Heart right ventricle (tissue), 16 donors: ENCODE results near the gene AMY2A. TPM values are rescaled to one million over a fixed set of nuclear protein-coding genes. Genes with fewer than 3 reads are reported as not detected.
"Not testable (repeated sequence)": the region's sequence is repeated elsewhere in the genome, so short reads cannot be mapped to it uniquely, and the experiment has no call there.

Experiments
- ATAC-seq, 8 donors: fragments of 200-7000 bp; cut with Tn5 transposase; one replicate each; pipeline ENCODE4 v1.9.1; 2020; ENCODE audit warnings: mild to moderate bottlenecking in 8 of 8, moderate library complexity in 8 of 8, moderate number of reproducible peaks in 1 of 8
- DNase-seq, 2 donors: peaks; one replicate each; pipeline ENCODE4 v3.0.0-alpha.2; 2020
- H3K27ac ChIP-seq, 10 donors: fragments of 200-600 bp; sonication (generic) in 2 of 10; one replicate each; pipeline versions ENCODE4 v1.5.0 to v1.8.0; 2020 to 2022; ENCODE audit warnings: mild to moderate bottlenecking in 3 of 10
- H3K27me3 ChIP-seq, 7 donors: fragments of 200-600 bp; one replicate each; pipeline ENCODE4 v1.8.0; 2021 to 2022; ENCODE audit warnings: mild to moderate bottlenecking in 2 of 7
- H3K36me3 ChIP-seq, 9 donors: fragments of 200-600 bp; sonication (generic) in 1 of 9; one replicate each; pipeline versions ENCODE4 v1.5.0 to v1.8.0; 2020 to 2022; ENCODE audit warnings: mild to moderate bottlenecking in 2 of 9
- H3K4me1 ChIP-seq, 9 donors: fragments of 200-600 bp; sonication (generic) in 1 of 9; one replicate each; pipeline versions ENCODE4 v1.5.0 to v1.8.0; 2020 to 2022; ENCODE audit warnings: mild to moderate bottlenecking in 4 of 9
- H3K4me3 ChIP-seq, 10 donors: fragments of 200-600 bp; sonication (generic) in 2 of 10; one replicate each; pipeline versions ENCODE4 v1.5.0 to v1.8.0; 2020 to 2022; ENCODE audit warnings: mild to moderate bottlenecking in 7 of 10, moderate library complexity in 2 of 10
- H3K9me3 ChIP-seq, 11 donors: fragments of 200-600 bp in 10 of 11; sonication (generic) in 2 of 11; one replicate each; pipeline versions ENCODE4 v1.5.0 to v1.8.0; 2013 to 2022; ENCODE audit warnings: mild to moderate bottlenecking in 2 of 11, control low read depth in 1 of 11, moderate library complexity in 1 of 11
- CTCF ChIP-seq, 9 donors: fragments of 200-600 bp; sonication (generic) in 2 of 9; IDR thresholded peaks; one replicate each; pipeline versions ENCODE4 v1.5.0 to v1.8.0; 2021 to 2022; ENCODE audit warnings: antibody characterized with exemption in 9 of 9, mild to moderate bottlenecking in 5 of 9, moderate library complexity in 1 of 9
- WGBS, 2 donors: extraction: QIAGEN DNeasy Blood & Tissue Kit; methylation state at CpG; one replicate each; pipeline ENCODE4 v1.1.7; 2013; ENCODE audit warnings: inconsistent platforms in 1 of 2; 5-methylcytosine and 5-hydroxymethylcytosine counted together
- intact Hi-C, 10 donors: fragments of 100-400 bp; cut with DNase I; formaldehyde crosslinking; loops; one replicate each; pipeline versions ENCODE4 v1.11.1 to v1.14.2; 2022
- polyA plus RNA-seq, 2 donors: library from polyadenylated mRNA; stranded (reverse); fragments of 200-250 nt; gene quantifications; one replicate each; pipeline ENCODE4 v1.2.3, GENCODE V29; 2013
- total RNA-seq, 10 donors: library from RNA; stranded (reverse); fragmentation: NEBNext Ultra II Directional in 3 of 10; extraction: Animal tissue kit (Norgen Biotek cat#: 25700) in 3 of 10; gene quantifications; one replicate each; pipeline versions ENCODE4 v1.2.1 to v1.2.4, GENCODE V29; 2021 to 2023
- donor health status: Arrhythmogenic right ventricular cardiomyopathy.
- donor health status: ischemic (EF 13 %, LVEDD 7.1; RV severe dilation, severe dysfunction).
- donor health status: healthy with polysubstance abuse.
- donor health status: DM: no; HTN: yes; CAD: no.
- donor health status: DM: no; HTN: no; CAD: no.
- donor health status: ischemic (EF 25% LVEDD 6.9; RV normal size, moderate dysfunction).
- donor health status: ischemic (EF 25% LVEDD 5.7; RV mildly dilated, moderate dysfunction).
- donor health status: healthy.
- donor health status: DM: yes; HTN: yes; CAD: no.
- donor health status: Ischemic cardiomyopathy.
- donor health status: ischemic (EF 35%, LVEDD 5.7; RV mildly dilated, moderate dysfunction).
- donor health status: nonischemic (EF 11% LVEDD 7.7; RV severe dilation, severe dysfunction).
- donor health status: DM: yes; HTN: yes; CAD: no.
- donor health status: PGD.
- donor health status: ischemic (EF 29% LVEDD 5.4; RV normal size, mild dysfunction).
- donor health status: nonischemic (EF 23%, LVEDD 6.1; RV moderate dilation, normal function).

Gene AMY2A
- total and polyA plus RNA-seq, 12 donors, result 0.56 to 1.4 (median 0.81) TPM; not detected in 5

DNA sequence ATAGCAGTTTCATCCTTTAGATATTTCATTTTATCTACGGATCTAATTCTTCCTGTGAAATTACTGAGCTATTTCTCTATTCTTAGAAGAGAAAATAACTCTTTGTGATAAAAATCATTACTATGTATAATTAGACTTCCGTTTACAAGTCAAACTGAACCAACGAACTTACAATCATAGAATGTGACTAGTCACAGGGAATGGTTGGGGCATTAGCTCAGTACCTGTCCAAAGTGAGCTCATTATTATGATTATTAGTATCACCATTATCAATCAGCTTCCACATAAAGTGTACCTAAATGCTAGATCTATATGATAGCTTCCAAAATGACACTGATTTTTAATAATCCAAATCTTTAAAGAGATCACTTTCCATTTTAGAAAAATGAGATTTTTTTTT lies 33.3 kb upstream of the AMY2A start:
- 79% methylated on average over 3 of the region's 3 CpGs for WGBS, 2 donors
- intact Hi-C loops, result no loop called here
- TF ChIP-seq CTCF (IDR thresholded peaks at IDR 0.05), result no peak

DNA sequence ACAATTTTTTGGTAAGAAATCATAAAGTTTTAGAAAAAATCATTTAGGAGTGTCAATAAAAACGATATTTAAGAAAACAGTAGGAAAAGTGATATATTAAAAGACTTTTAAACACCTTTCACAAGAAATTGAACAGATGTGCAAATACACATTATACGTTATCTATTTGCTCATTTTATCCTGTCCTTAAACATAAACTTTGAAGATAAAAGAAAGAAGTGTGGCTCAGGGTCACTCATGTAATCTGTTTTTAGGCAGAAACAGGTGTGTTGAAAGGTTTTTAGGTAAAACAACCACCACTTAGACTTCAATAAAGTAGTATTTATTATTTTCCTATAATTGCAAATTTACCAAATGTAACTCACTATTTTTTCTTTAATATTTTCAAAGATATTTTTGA lies 32.7 kb upstream of the AMY2A start:
- H3K9me3 ChIP-seq, result peaks cover 0 to 7% (median 0%) of the 10 kb centered on the region in 11 donors
- ATAC-seq, result no peak

More for the DNA sequence above, 33.3 kb upstream of the AMY2A start:
- peaks cover 0 to 7% (median 0%) of the 10 kb centered on the region in 11 donors for H3K9me3 ChIP-seq
- ATAC-seq (no peak), DNase-seq (no peak)
- no peak overlapping the region for H3K27ac ChIP-seq
- no peak overlapping the region for H3K4me3 ChIP-seq
- peaks cover 0 to 15% (median 0%) of the 10 kb centered on the region in 9 donors for H3K36me3 ChIP-seq
- H3K4me1 ChIP-seq, result no peaks in the 10 kb centered on the region
- no peaks in the 10 kb centered on the region for H3K27me3 ChIP-seq

GRCh38 chr1:103602740-103603139 lies 14.5 kb upstream of the AMY2A start:
- H3K27me3 ChIP-seq, result not testable (repeated sequence)
- ATAC-seq, result peak in 1 of 8 donors; percentile 55

More for the DNA sequence above, 32.7 kb upstream of the AMY2A start:
- Histone ChIP-seq H3K4me1 (no peaks in the 10 kb centered on the region), H3K27me3 (no peaks in the 10 kb centered on the region), H3K4me3 (no peak overlapping the region), H3K36me3 (peaks cover 0 to 12% (median 0%) of the 10 kb centered on the region in 9 donors), H3K27ac (no peak overlapping the region)
- no peak for DNase-seq
- intact Hi-C loops, result no loop called here
- WGBS, 2 donors, result 74 to 78% methylated on average over 2 of the region's 2 CpGs
- no peak for TF ChIP-seq CTCF (IDR thresholded peaks at IDR 0.05)

DNA sequence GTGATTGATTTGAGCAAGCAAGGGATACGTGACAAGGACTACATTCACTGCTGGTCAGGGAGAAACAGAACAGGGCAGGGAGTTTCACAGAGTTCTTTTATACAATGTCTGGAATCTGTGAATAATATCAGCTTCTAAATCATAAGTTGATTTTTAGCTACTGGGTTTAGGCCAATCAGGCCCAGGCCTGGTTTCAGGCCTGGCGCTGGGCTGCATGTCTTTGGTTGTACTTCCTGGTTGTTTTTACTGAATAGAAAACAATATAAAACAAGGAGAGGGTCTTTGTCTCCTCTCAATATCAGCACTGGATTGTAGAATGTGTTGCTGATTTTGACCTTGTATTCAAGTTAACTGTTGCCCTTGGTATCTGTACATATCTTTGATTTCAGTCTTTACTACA lies 865 bp upstream of the AMY2A start:
- DNase-seq, result no peak
- intact Hi-C loops, result no loop called here
- no peak overlapping the region for H3K4me3 ChIP-seq
- no peak for TF ChIP-seq CTCF (IDR thresholded peaks at IDR 0.05)
- no peak overlapping the region for H3K27ac ChIP-seq
- no peaks in the 10 kb centered on the region for H3K9me3 ChIP-seq
- H3K4me1 ChIP-seq, result no peaks in the 10 kb centered on the region
- no peak for ATAC-seq
- H3K27me3 ChIP-seq, result no peaks in the 10 kb centered on the region
- H3K36me3 ChIP-seq, result no peaks in the 10 kb centered on the region
- 90 to 91% methylated on average over 2 of the region's 2 CpGs for WGBS, 2 donors

More at GRCh38 chr1:103602740-103603139, 14.5 kb upstream of the AMY2A start:
- H3K36me3 ChIP-seq, H3K9me3 ChIP-seq, H3K4me3 ChIP-seq, H3K4me1 ChIP-seq, H3K27ac ChIP-seq, DNase-seq, intact Hi-C loops: not testable (repeated sequence)
- WGBS, 2 donors, result no CpG with 5 or more reads among the region's 3 CpGs

- 82 to 88% methylated on average over 3 of the region's 4 CpGs for WGBS, 2 donors
- intact Hi-C loops, H3K27me3 ChIP-seq, H3K9me3 ChIP-seq, H3K4me3 ChIP-seq, H3K4me1 ChIP-seq, H3K27ac ChIP-seq, DNase-seq, ATAC-seq, H3K36me3 ChIP-seq: not testable (repeated sequence)
Measured at GRCh38 chr1:103627436-103627835, 10.2 kb downstream of the AMY2A start.

GRCh38 chr1:103641194-103641593 lies 24.0 kb downstream of the AMY2A start:
- no CpG with 5 or more reads among the region's 3 CpGs for WGBS, 2 donors
- peak in 3 of 8 donors; percentile 46 to 69 (median 60) for ATAC-seq
- intact Hi-C loops, H3K27me3 ChIP-seq, DNase-seq, H3K27ac ChIP-seq, H3K4me3 ChIP-seq, H3K36me3 ChIP-seq, H3K4me1 ChIP-seq, H3K9me3 ChIP-seq: not testable (repeated sequence)

GRCh38 chr1:103643908-103644307 lies 26.7 kb downstream of the AMY2A start:
- H3K27ac ChIP-seq, H3K4me3 ChIP-seq, ATAC-seq, intact Hi-C loops, H3K4me1 ChIP-seq, H3K27me3 ChIP-seq, DNase-seq, H3K9me3 ChIP-seq, H3K36me3 ChIP-seq: not testable (repeated sequence)
- WGBS, 2 donors, result no CpG with 5 or more reads among the region's 3 CpGs

DNA sequence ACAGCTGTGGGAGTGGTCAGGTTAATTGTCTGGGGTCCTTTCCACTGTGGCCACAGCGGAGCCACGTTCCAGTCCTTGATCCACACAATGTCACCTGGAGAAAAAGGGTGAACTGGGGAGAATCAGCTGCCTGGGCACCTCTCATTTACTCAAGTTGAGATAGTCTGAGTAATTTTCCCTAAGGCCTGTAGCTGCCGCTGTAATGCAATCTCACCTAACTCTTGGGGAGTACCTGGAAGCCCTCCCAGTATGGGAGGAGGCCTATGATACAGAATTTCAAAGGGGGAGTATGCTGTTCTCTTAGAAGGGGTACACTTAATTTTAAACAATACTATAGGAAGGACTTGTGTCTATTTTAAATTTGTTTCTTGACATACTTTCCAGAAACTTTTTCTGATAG lies 33.1 kb downstream of the AMY2A start:
- DNase-seq, H3K36me3 ChIP-seq, H3K27me3 ChIP-seq, H3K4me1 ChIP-seq, H3K9me3 ChIP-seq, H3K27ac ChIP-seq, intact Hi-C loops, ATAC-seq, H3K4me3 ChIP-seq: not testable (repeated sequence)
- no CpG with 5 or more reads among the region's 3 CpGs for WGBS, 2 donors

DNA sequence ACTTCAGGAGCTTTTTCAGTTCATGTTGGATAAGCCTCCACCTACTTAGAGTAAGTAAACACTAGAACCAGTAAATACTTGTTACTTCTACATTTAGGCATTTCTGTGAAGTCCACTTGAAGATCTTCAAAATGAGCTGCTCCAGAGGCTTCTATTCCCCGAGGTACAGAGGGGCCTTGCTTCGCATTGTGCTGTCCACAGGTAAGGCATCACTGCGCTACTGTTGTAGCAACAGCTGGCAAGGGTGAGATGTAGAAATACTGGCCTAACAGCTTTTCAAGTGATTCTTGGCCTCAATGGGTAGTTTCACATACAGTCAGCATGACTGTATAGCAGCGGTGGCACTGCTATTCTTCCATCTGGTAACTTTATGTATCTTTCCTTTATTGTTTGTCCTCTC lies 33.7 kb downstream of the AMY2A start:
- ATAC-seq, intact Hi-C loops, H3K27ac ChIP-seq, H3K4me1 ChIP-seq, H3K27me3 ChIP-seq, H3K36me3 ChIP-seq, H3K4me3 ChIP-seq, H3K9me3 ChIP-seq, DNase-seq: not testable (repeated sequence)
- no CpG with 5 or more reads among the region's 4 CpGs for WGBS, 2 donors
